Omental fat pad (tissue), 4 donors: ENCODE measurements around the gene IRAK1. TPM values are rescaled to one million over a fixed set of nuclear protein-coding genes. Genes with fewer than 3 reads are reported as not detected.
A peak's percentile ranks its signal among the peaks of the same experiment; 100 is the strongest.

Experiments used
- ATAC-seq: fragments of 150-250 bp; one replicate; pipeline ENCODE4 v1.9.1; 2016; ENCODE audit warnings: mild to moderate bottlenecking, moderate library complexity; ENCODE audit not compliant: low FRiP score
- DNase-seq: peaks from one replicate; pipeline ENCODE4 v3.0.0-alpha.2; 2019; ENCODE audit warnings: low spot score
- total RNA-seq, 4 donors: library from RNA; depleted of rRNA; stranded (reverse); fragments of >200 nt; gene quantifications; one replicate each; pipeline ENCODE4 v1.1.0, GENCODE V29; 2016
- TF ChIP-seq, protein P1 (sequence below), 3 donors: fragments of 450-650 bp; IDR thresholded peaks; one replicate each; pipeline ENCODE4 v1.5.1; 2016 to 2017; ENCODE audit warnings: antibody characterized with exemption in 3 of 3, mild to moderate bottlenecking in 3 of 3, moderate library complexity in 2 of 3

IRAK1 gene
- total RNA-seq, 4 donors from 2014 or later: 43.1 to 85.3 (median 78.4) TPM

DNA sequence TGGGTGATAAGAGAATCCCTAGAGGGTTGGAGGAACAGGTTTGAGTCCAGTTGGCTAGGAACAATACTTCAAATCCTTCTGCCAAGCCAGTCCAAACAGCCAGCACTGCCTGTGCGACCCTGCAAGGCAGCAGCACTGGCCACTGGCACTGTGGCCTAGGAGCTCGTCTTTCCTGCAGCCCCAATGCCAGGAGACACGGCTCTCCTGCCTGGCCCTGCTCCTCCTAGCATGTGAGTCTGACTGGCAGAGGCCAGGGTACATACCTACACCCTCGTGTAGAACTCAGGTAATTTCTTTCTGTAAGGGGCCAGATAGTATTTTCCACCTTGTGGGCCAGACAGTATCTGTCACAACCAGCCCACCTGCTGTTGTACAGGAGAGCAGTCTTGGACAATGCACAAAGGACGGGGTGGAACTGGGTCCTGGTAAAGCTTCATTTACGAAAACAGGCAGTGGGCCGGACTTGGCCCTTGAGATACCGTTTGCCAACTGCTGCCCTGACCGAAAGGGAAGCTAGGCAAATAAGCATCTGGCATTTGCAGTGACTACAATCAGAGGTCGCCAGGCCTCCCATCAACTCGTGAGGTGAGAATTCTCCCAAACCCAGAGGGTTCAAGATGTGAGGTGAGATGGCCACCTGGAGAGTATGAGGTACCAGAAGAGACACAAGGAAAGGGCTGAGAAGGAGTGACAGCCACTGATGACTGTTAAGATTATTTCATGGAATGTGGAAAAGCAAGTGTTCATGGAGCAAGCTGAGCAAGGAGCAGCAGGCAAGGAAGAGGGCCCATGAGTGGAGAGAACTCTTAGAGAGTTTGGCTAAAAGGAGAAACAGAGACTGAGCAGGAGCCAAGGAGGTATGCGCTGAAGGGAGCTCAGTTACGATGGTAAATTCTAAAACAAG lies 29.8 kb upstream of the IRAK1 start:
- DNase-seq: no peak
- no peak for ATAC-seq
- TF ChIP-seq, protein P1, sequence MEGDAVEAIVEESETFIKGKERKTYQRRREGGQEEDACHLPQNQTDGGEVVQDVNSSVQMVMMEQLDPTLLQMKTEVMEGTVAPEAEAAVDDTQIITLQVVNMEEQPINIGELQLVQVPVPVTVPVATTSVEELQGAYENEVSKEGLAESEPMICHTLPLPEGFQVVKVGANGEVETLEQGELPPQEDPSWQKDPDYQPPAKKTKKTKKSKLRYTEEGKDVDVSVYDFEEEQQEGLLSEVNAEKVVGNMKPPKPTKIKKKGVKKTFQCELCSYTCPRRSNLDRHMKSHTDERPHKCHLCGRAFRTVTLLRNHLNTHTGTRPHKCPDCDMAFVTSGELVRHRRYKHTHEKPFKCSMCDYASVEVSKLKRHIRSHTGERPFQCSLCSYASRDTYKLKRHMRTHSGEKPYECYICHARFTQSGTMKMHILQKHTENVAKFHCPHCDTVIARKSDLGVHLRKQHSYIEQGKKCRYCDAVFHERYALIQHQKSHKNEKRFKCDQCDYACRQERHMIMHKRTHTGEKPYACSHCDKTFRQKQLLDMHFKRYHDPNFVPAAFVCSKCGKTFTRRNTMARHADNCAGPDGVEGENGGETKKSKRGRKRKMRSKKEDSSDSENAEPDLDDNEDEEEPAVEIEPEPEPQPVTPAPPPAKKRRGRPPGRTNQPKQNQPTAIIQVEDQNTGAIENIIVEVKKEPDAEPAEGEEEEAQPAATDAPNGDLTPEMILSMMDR (IDR thresholded peaks at IDR 0.05): no peak

- TF ChIP-seq, protein P1 (IDR thresholded peaks at IDR 0.05): no peak
- DNase-seq: no peak
- no peak for ATAC-seq
These were observed 28.7 kb upstream of the IRAK1 start for GRCh38 chrX:154048398-154048797.

DNA sequence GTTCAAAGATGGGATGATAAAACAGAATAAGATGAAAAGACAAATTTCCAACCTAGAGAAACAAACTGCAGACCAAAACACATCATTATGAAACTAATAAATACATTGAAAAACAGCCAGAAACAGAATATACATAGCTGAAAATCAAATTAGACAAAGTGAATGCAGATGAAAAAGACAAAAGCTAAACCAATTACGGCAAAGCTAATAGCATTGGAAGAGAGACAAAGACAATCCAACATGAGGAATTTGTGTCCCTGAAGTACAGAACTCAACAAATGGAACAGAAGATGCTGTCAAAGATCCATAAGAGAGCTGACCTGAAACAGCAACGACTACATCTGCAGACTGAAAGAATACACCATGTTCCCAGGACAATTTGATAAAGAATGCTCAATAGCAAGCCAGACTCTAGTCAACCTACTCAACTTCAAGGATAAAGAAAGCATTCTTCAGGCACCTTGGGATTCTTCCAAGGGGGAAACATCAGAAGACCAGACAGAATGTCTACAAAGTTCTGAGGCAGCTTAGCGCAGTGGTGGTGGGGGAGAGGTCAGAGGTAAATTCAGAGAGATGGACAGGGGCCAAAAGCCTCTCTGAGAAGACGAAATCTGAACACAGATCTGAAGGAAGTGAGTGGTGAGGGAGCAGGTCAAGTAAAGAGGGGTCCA lies 27.4 kb upstream of the IRAK1 start:
- no peak for ATAC-seq
- no peak for DNase-seq
- TF ChIP-seq, protein P1 (IDR thresholded peaks at IDR 0.05): no peak

GRCh38 chrX:154046031-154046781 lies 26.5 kb upstream of the IRAK1 start:
- peak; percentile 39 for ATAC-seq
- TF ChIP-seq, protein P1 (IDR thresholded peaks at IDR 0.05): no peak
- DNase-seq: no peak

DNA sequence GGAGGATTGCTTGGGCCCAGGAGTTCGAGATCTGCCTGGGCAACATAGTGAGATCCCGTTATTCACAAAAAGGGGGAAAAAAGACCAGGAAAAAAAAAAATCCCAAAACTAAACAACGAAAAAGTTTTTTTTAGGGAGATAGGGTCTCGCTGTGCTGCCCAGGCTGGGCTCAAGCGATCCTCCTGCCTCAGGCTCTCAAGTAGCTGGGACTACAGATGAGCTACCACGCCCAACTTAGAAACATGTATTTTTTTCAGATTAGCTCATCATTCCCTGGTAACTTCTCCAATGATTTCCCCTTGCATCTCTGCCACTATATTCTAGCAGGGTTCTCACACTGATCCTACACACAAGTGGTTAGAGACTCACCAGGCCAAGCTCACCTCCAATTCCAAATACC lies 24.4 kb upstream of the IRAK1 start:
- DNase-seq: no peak
- no peak for ATAC-seq
- TF ChIP-seq, protein P1 (IDR thresholded peaks at IDR 0.05): no peak

GRCh38 chrX:154043003-154043763 lies 23.5 kb upstream of the IRAK1 start:
- ATAC-seq: no peak
- TF ChIP-seq, protein P1 (IDR thresholded peaks at IDR 0.05): no peak
- DNase-seq: no peak
